Measurements from ENCODE around the gene LARP6. TPM values are rescaled to one million over a fixed set of nuclear protein-coding genes. Genes with fewer than 3 reads are reported as not detected.
A peak's percentile ranks its signal among the peaks of the same experiment; 100 is the strongest.

LARP6 gene
- total RNA-seq, 1 experiment from 2014 or later: 66.3 TPM

- TF ChIP-seq POLR2AphosphoS5 (IDR thresholded peaks at IDR 0.05; ENCODE audit: low read depth, low read length) (no peak), SIN3A (IDR thresholded peaks at IDR 0.05; ENCODE audit: borderline replicate concordance, insufficient read depth, low read depth, low read length) (no peak), CTCF (IDR thresholded peaks at IDR 0.05) (no peak), TCF7L2 (IDR thresholded peaks at IDR 0.05; ENCODE audit: low read depth, low read length) (no peak)
- TF ChIP-seq, protein P1, sequence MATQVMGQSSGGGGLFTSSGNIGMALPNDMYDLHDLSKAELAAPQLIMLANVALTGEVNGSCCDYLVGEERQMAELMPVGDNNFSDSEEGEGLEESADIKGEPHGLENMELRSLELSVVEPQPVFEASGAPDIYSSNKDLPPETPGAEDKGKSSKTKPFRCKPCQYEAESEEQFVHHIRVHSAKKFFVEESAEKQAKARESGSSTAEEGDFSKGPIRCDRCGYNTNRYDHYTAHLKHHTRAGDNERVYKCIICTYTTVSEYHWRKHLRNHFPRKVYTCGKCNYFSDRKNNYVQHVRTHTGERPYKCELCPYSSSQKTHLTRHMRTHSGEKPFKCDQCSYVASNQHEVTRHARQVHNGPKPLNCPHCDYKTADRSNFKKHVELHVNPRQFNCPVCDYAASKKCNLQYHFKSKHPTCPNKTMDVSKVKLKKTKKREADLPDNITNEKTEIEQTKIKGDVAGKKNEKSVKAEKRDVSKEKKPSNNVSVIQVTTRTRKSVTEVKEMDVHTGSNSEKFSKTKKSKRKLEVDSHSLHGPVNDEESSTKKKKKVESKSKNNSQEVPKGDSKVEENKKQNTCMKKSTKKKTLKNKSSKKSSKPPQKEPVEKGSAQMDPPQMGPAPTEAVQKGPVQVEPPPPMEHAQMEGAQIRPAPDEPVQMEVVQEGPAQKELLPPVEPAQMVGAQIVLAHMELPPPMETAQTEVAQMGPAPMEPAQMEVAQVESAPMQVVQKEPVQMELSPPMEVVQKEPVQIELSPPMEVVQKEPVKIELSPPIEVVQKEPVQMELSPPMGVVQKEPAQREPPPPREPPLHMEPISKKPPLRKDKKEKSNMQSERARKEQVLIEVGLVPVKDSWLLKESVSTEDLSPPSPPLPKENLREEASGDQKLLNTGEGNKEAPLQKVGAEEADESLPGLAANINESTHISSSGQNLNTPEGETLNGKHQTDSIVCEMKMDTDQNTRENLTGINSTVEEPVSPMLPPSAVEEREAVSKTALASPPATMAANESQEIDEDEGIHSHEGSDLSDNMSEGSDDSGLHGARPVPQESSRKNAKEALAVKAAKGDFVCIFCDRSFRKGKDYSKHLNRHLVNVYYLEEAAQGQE (IDR thresholded peaks at IDR 0.05; ENCODE audit: insufficient read depth in 1 of 2, low read depth in 2 of 2, low read length in 1 of 2): no peak
- Histone ChIP-seq H3K9me3 (ENCODE audit: control insufficient read depth, insufficient read depth, low read depth, low read length) (no peaks in the 10 kb centered on the region), H3K36me3 (ENCODE audit: control insufficient read depth, insufficient read depth, low read length) (no peaks in the 10 kb centered on the region; the same call in none of the 2 replicates), H3K4me1 (ENCODE audit: control insufficient read depth, insufficient read depth, low read length) (no peaks in the 10 kb centered on the region), H3K27me3 (ENCODE audit: control insufficient read depth, insufficient read depth, low read length) (no peaks in the 10 kb centered on the region), H3K27ac (ENCODE audit: low read length) (no peak overlapping the region), H3K4me3 (ENCODE audit: low read depth in 2 of 2, low read length in 2 of 2) (no peak overlapping the region)
- ATAC-seq (0 out of 2 replicates have a peak, but pooled peaks have one; percentile 45), DNase-seq (ENCODE audit: low read depth, low spot score) (no peak)
- ChIA-PET POLR2A (interaction anchor here (0.6 kb wide), 1 partner anchor 46 kb away, joined by 6 read pairs; the partner anchor contains the start of gene THAP10), CTCF (no interaction called here)
- intact Hi-C loops (cut with micrococcal nuclease; ENCODE audit: unreplicated experiment): no loop called here
- no TSS peak for BruUV-seq (replicated peaks)
- in situ Hi-C loops (cut with HindIII; ENCODE audit: low pct_unique_long_range_greater_than_20kb, low sequenced_read_pairs): no loop called here
These were observed 8.2 kb downstream of the LARP6 start for GRCh38 chr15:70845602-70846360.

GRCh38 chr15:70837476-70837875, 16.5 kb downstream of the LARP6 start:
- Histone ChIP-seq H3K9me3 (ENCODE audit: control insufficient read depth, insufficient read depth, low read depth, low read length) (no peaks in the 10 kb centered on the region), H3K27ac (ENCODE audit: low read length) (no peak overlapping the region), H3K4me3 (ENCODE audit: low read depth in 2 of 2, low read length in 2 of 2) (no peak overlapping the region), H3K36me3 (ENCODE audit: control insufficient read depth, insufficient read depth, low read length) (no peaks in the 10 kb centered on the region; the same call in 1 of the 2 replicates), H3K27me3 (ENCODE audit: control insufficient read depth, insufficient read depth, low read length) (no peaks in the 10 kb centered on the region), H3K4me1 (ENCODE audit: control insufficient read depth, insufficient read depth, low read length) (peaks cover 11% of the 10 kb centered on the region)
- no TSS peak for BruUV-seq (replicated peaks)
- DNase-seq (ENCODE audit: low read depth, low spot score): no peak
- CTCF ChIA-PET: no interaction called here
- no peak for ATAC-seq
- TF ChIP-seq POLR2AphosphoS5 (IDR thresholded peaks at IDR 0.05; ENCODE audit: low read depth, low read length): no peak
- TF ChIP-seq, protein P1 (IDR thresholded peaks at IDR 0.05; ENCODE audit: insufficient read depth in 1 of 2, low read depth in 2 of 2, low read length in 1 of 2): no peak
- TF ChIP-seq CTCF (IDR thresholded peaks at IDR 0.05): no peak
- TF ChIP-seq SIN3A (IDR thresholded peaks at IDR 0.05; ENCODE audit: borderline replicate concordance, insufficient read depth, low read depth, low read length): no peak
- in situ Hi-C loops (cut with HindIII; ENCODE audit: low pct_unique_long_range_greater_than_20kb, low sequenced_read_pairs) (no loop called here), intact Hi-C loops (cut with micrococcal nuclease; ENCODE audit: unreplicated experiment) (no loop called here)
- POLR2A ChIA-PET: no interaction called here
